T-helper 9 cell (primary cell): Measurements from ENCODE around the gene MAP1LC3A.

Experiments
- DNase-seq: peaks from one replicate; pipeline ENCODE4 v3.0.0-alpha.2; 2020

The MAP1LC3A gene

DNA sequence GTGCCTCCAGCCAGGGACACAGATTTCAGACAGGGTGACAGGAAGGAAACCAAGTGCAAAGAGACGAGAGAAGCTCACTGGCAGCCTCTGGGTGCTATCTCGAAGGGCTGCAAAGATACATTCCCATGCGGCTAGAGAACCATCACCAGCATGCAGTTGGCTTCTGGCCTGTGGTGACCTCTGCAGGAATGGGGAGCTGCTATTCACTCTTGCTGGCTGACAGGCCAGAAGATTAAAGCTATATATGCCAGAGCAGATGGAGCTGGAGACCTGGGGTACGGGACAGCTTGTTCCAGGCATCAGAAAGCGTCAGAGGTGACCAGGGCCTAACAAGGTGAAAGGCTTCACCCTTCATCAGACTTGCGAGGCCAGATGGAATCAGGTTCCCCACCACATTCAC lies 20.0 kb downstream of the MAP1LC3A start:
- no peak for DNase-seq

DNA sequence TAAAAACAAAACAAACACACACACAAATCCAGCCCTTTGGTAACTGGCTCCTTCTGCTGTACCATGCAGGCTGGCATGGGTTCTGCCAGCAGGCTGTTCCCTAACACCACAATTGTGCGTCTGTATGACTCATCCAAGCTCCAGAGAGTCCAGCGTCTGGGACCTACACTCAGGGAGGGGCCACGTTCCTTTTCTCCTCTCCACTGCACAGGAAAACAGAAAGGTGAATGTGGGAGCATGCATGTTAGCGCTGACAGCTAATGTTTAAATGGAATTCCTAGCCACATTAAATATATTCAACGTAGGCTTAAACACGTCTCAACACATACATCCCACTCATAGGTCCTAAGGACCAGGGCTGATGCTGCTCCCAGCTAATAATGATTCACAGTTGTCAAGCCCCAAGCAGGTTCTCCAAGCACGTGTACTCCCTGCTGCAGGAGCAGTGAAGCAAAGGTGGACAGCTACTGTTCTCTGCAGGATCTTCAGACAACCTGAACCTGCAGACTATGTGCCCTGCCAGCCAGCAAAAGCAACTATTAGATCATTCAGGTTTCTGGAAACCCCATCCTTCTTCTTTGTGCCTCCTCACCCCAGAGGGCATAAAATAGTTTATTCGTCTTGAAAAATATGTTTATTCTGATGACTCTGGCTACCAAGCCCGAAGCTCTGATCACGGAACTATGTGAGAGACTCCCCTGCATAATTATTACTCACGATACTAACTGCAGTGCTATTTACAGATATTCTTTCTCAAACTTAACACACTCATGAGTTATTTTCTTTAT lies 20.9 kb downstream of the MAP1LC3A start:
- no peak for DNase-seq

DNA sequence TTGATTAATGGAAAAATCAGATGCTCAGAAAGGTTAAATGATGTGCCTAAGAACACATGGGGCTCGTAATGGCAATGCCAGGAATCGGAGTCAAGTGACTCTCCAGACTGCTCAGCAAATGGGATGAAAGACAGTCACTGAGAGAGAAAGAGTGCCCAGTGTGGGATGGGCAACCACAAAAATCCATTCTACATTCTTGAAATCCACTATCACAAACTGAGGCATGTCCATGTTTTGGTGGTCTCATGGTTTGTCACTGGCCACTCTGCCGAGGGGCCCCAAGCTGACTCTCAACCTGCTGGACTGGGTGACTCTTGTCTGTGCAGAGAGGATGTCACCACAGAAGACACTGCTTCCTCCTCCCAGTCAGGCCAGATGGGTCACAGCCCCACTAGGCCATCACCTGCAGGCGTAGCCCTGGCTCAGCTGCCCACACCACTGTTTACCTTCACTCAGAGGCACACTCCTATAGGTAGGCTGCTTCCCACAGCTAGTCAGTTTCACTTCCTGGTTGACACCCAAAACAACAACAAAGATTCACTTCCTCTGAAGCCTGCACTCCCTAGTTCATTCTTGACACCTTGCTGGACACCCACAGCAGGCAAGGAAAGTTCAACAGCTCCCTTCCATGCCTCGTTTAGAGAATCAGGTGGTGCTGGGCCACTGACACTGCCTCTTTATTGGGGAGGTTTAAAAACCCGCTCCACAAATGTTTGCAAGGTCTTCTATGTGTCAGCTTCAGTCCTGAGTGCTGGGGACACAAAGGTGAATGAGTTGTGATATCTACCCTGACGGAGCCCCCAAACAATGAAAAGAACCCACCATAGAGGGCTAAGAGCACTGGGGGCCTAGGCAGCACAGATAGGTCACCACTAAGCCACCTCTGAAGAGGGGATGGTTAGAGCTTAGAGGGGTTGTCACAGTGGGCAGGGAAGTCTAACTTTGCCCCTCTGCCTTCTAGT lies 21.7 kb downstream of the MAP1LC3A start:
- DNase-seq = no peak

DNA sequence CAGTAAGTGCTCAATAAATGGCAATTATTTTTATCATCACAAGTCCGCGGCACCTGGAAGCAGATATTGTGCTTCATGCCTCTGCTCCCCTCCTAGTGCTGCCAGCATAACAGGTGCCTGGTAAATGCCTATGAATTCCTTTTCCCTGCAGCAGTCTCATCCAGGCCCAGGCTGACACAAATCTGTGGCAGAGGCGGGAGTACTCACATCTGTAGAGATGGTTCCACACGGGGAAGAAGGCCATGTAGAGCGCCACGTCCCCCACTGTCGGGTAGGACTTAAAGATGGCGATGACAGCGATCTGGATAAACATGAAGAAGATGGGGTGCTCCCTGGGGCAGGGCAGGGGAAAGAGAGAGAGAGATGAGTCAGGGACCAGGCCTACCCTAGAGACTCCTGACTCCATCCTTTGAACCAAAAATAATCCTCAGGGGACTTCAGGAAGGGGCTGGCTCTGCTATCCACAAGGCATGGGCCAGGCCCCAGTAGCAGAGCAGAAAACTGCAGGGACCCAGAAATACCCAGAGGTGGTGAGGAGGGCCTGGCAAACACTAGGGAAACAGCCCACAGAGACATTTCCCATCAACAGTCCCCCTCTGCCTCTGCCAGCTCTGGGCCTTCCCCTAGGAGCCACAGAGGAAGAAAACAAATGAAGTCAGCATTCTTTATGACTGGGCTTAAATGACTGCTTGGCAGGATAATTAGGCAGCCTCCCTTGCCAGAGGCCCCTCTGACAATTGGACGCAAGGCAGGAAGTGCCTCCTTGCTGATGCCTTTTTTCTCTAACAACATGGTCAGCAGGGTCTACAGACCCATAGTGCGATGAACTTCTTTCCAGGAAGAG lies 23.0 kb downstream of the MAP1LC3A start:
- no peak for DNase-seq

DNA sequence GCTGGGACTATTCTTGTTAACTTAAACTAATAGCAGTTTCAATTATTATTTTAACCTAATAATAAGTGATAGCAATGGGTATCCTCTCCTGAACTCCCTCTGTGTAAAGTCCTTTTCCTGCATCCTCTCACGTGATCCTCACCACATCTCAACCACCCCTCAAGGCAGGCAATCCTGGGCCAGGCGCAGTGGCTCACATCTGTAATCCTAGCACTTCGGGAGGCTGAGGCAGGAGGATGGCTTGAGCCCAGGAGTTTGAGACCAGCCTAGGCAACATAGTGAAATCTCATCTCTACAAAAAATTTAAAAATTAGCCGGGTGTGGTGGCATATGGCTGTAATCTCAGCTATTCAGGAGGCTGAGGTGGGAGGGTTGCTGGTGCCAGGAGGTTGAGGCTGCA lies 23.7 kb downstream of the MAP1LC3A start:
- DNase-seq = no peak

DNA sequence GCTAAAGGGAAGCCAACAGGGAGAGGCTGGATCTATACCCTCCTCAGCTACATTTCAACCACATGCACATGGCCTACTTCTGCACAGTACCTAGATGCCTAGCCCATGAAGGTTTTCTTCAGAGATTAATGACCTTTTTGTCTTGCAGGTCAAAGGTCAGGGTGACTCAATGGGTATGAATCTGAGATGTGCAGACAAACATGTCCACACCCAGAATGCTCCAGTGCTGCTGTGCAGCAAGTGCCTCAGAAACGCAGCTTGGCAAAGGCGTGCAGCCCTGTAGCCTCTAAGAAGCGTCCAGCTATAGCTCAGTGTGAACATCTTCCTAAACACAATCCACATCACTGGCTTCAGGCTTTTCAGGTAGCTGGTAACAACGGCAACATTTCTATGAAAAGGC lies 24.4 kb downstream of the MAP1LC3A start:
- DNase-seq = no peak

DNA sequence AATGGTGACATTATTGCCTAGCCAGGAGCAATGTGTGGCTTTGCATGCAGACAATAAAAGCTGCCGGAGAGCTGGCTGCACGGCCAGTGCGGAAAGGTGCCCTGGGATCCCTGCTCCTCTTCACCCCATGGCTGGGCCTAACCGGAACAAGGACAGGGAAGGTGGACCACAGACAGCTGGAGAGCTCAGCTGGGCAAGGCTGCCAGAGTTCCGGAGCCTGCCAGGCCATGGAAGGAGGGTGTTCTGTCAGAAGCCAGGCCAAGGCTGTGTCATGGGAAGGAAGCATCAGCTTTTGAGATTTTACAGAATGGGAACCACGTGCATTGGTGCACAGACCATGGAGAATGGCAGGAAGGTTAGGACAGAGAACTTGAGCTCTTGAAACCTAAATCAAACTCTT lies 25.0 kb downstream of the MAP1LC3A start:
- DNase-seq = no peak

DNA sequence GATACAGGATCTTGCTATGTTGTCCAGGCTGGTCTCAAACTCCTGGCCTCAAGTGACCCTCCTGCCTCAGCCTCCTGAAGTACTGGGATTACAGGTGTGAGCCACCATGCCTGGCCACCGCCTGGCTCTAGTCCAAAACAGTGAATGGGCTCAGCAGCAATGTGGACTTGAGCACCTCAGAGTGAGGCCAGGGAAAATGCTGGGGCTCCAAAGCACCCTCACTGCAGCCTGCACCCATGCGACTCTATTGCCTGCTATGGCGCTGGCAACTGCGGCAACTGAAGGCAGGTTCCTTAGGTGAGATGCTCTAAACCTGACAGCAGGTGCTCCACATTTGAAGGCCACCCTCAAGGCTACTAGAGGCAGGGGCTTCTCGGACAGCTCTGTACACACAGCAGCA lies 26.5 kb downstream of the MAP1LC3A start:
- DNase-seq = no peak

DNA sequence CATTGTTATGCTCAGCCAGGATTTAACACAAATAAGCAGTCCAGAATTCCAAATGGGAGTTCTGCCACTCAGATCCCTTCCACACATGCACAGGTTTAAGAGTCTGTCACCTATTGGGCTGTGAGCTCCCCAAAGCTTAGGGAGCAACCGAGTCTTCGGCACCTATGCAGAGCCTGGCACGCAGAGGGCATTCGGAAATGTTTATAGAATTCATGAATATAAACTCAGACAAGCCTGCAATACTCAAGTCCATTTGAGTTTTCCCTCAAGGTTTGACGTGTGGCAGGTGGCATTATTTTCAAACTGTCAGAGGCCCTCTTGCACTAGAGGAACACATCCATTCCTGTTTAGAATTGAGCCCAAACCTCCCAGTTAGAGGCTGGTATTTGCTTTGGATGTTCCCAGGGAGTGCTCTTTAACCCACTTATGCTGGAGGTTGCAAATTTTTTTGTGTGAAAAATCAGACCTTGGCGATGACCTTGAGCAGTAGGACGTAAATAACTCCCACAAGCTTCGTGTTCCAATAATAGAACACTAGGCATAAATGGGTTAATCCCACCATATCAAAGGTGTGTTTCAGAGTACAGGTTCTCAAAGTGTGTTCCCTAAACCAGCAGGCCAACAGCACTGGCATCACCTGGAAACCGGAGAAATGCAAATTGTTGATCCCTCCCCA lies 28.1 kb downstream of the MAP1LC3A start:
- DNase-seq = no peak

DNA sequence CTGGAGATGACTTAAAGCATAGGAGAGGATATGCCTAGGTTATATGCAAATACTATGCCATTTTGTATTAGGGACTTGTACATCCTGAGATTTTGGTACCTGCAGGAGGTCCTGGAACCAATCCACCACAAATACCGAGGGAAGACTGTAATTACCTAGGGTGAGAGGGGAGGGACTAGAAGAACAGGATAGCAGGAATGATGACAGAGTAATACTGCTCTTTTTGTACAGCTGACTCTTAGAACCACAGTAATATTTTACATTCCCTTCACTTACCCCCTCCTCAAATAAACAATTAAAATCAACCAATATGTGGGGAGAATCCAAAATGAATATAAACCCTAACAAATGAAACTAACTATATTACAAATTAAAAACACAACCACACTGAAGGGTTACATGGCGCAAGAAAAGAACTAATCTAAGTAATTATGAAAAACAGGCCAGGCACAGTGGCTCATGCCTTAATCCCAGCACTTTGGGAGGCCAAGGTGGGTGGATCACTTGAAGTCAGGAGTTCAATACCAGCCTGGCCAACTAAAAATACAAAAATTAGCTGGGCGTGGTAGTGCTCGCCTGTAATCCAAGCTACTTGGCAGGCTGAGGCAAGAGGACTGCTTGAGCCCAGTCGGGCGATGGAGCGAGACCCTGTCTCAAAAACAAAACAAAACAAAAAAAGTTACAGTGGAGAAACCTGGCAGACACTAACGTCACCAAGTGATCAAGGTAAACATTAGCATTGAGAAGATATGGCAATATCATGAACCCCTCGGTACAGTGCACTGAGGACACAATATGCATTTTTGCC lies 37.1 kb downstream of the MAP1LC3A start:
- DNase-seq = no peak

DNA sequence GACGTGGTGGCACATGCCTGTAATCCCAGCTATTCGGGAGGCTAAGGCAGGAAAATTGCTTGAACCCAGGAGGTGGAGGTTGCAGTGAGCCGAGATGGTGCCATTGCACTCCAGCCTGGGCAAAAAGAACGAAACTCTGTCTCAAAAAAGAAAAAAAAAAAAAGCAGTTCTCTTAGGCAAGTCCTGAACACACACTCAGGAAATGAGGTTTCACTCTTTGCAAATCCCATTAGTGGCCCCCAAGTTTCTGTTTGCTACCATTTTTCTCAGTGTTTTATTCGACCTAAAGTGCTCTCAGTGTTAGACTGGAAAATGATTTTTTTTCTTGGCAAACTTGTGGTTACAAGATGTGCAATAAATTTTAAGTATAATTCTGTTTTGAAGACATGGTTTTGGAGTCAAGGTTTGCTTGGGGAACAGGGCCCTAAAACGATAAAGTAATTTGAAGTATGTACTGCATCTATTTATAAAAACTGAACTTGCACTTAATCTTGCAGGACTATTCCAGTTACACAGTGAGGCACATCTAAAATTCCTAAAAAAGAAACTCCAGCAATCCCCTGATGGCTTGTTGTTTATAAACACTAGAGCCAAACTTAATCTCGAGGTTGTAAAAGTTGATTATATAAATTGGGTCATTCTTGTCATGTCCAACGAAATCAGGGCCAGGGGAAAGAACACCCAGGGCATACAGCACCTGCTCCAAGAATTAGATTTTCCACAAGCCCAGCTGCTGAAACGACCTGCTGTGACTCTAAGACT lies 42.6 kb downstream of the MAP1LC3A start:
- DNase-seq = no peak

DNA sequence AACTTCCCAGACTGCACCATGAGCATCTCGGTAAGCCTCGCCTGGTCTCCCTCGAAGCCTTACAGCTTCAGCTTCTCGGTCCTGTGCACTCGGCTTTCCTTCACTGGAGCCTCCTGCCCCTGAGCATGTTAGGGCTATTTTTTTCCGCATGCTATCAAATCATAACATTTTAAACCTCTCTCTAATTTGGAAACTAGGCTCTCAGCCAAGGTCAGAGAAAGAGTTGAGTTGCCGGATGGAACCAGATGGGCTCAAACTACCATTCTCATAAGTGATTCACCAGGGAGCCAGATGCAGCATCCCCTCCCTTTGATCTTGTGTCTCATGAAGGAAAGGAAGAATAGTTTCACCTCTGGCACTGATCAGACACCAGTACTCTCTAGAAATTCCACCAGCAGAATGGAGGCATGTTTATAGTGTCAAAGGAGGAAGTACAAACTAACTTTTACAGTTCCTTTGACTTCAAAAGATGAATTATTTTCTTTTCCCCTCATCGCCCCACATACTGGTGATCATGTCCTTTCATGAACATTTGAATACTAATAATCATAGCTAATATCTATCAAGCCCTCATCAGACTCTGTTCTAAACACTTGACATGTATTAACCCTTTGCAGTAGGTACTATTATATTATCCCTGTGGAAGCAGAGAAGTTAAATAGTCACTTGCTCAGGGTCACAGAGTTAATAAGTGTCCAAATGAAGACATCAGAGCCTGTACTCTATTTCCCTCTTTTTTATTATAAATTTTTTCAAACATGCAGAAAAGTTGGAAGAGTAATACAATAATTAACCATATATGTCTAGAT lies 46.7 kb downstream of the MAP1LC3A start:
- DNase-seq = no peak

DNA sequence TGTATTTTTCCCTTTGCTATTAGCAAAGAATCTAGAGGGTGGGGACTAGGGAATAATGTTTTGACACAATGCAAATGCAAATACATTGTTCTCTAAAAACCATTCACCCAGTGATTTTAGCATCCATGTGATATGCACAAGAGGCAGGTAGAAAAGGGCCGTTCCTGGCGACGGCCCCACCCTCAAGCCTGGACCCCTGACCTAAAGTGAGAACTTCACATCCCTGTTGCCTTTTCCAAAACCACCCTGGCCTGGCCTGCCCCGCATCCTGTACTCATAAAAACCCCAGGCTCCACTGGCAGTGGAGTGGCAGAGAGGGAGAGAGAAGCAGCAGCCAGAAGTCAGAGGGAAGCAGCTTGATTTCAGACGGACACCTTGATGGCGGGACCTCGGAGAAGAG lies 48.5 kb downstream of the MAP1LC3A start:
- no peak for DNase-seq
